H1 (cell line): ENCODE results near the gene CHD6. TPM values are rescaled to one million over a fixed set of nuclear protein-coding genes. Genes with fewer than 3 reads are reported as not detected.

Source experiments
- CTCF ChIA-PET: fragments of 300-600 bp; sonication (Branson Sonifier 250); formaldehyde crosslinking; loops from one replicate; lab custom pipeline; 2021; ENCODE audit not compliant: partially characterized antibody; lab: Charles Lee
- POLR2A ChIA-PET: fragments of 300-600 bp; sonication (Branson Sonifier 250); formaldehyde crosslinking; loops from one replicate; lab custom pipeline; 2021; ENCODE audit warnings: inconsistent platforms; ENCODE audit not compliant: partially characterized antibody; lab: Charles Lee
- DNase-seq, 2 experiments: peaks; one replicate each; pipeline versions ENCODE4 v3.0.0 to v3.0.0-alpha.2; 2010 to 2022; ENCODE audit warnings: low spot score in 2 of 2, low read depth in 1 of 2, mixed read lengths in 1 of 2
- FAIRE-seq: peaks from 2 replicates; lab custom pipeline; 2011; peaks lifted over from hg19 to GRCh38; lab: Jason Lieb, UNC
- H2AFZ ChIP-seq: 2 replicates; pipeline ENCODE4 v1.8.1; 2012; ENCODE audit warnings: low read length, inconsistent platforms
- H2AK5ac ChIP-seq: 2 replicates; pipeline ENCODE4 v1.6.1; 2013; ENCODE audit warnings: low read depth, low read length
- H2BK120ac ChIP-seq: replicated peaks from 2 replicates; pipeline ENCODE3; 2013; ENCODE audit warnings: low read depth, low read length, inconsistent platforms
- H2BK12ac ChIP-seq: 2 replicates; pipeline ENCODE4 v1.6.1; 2013; ENCODE audit warnings: low read depth, low read length
- H2BK15ac ChIP-seq: 2 replicates; pipeline ENCODE4 v1.6.1; 2013; ENCODE audit warnings: low read length
- H2BK20ac ChIP-seq: 2 replicates; pipeline ENCODE4 v1.6.1; 2013; ENCODE audit warnings: low read length
- H2BK5ac ChIP-seq: 2 replicates; pipeline ENCODE4 v1.6.1; 2013; ENCODE audit warnings: low read depth, low read length
- H3K14ac ChIP-seq: 2 replicates; pipeline ENCODE4 v1.6.1; 2013; ENCODE audit warnings: inconsistent platforms; ENCODE audit not compliant: insufficient read length
- H3K18ac ChIP-seq: 2 replicates; pipeline ENCODE4 v1.6.1; 2013; ENCODE audit warnings: low read length; ENCODE audit errors: extremely low read depth
- H3K23ac ChIP-seq: 2 replicates; pipeline ENCODE4 v1.6.1; 2013; ENCODE audit warnings: inconsistent platforms; ENCODE audit not compliant: insufficient read length
- H3K23me2 ChIP-seq: 2 replicates; pipeline ENCODE4 v1.6.1; 2013; ENCODE audit warnings: low read depth, low read length
- H3K27ac ChIP-seq: 2 replicates; pipeline ENCODE4 v1.6.1; 2011; ENCODE audit warnings: low read depth, low read length, inconsistent platforms
- H3K27me3 ChIP-seq, 4 experiments: replicated peaks in 1 of 4; 1 replicate in 1 of 4; 2 replicates in 3 of 4; pipeline versions ENCODE4 v1.6.1 to v1.8.1; 2011 to 2013; ENCODE audit warnings: low read length in 3 of 4, mild to moderate bottlenecking in 3 of 4, inconsistent platforms in 2 of 4, mixed read lengths in 2 of 4, moderate library complexity in 1 of 4; ENCODE audit not compliant: control insufficient read depth in 3 of 4, insufficient read depth in 3 of 4; ENCODE audit errors: extremely low read depth in 1 of 4
- H3K36me3 ChIP-seq, 4 experiments: 2 replicates each; pipeline versions ENCODE4 v1.6.1 to v1.8.1; 2011 to 2013; ENCODE audit warnings: mild to moderate bottlenecking in 4 of 4, low read length in 3 of 4, moderate library complexity in 2 of 4, control low read depth in 1 of 4, inconsistent platforms in 1 of 4; ENCODE audit not compliant: insufficient read depth in 4 of 4, control insufficient read depth in 2 of 4
- H3K4ac ChIP-seq: replicated peaks from 2 replicates; pipeline ENCODE3; 2013; ENCODE audit warnings: low read length, low read depth, mixed read lengths, inconsistent platforms; ENCODE audit not compliant: insufficient read length
- H3K4me1 ChIP-seq, 4 experiments: replicated peaks in 1 of 4; 1 replicate in 1 of 4; 2 replicates in 3 of 4; pipeline versions ENCODE4 v1.6.1 to v1.8.1; 2011 to 2013; ENCODE audit warnings: low read length in 3 of 4, inconsistent platforms in 2 of 4, mixed read lengths in 1 of 4; ENCODE audit not compliant: insufficient read depth in 4 of 4, control insufficient read depth in 3 of 4
- H3K4me2 ChIP-seq, 2 experiments: 2 replicates each; pipeline versions ENCODE4 v1.6.1 to v1.8.1; 2011 to 2013; ENCODE audit warnings: low read depth in 2 of 2, low read length in 2 of 2, control low read depth in 1 of 2, inconsistent platforms in 1 of 2, mild to moderate bottlenecking in 1 of 2; ENCODE audit not compliant: insufficient read depth in 1 of 2
- H3K4me3 ChIP-seq, 4 experiments: fragments of 200-600, 300-600 bp in 1 of 4; sonication (generic), shearing (Covaris generic), sonication (Bioruptor Twin) in 1 of 4; 2 replicates each; pipeline versions ENCODE4 v1.5.1 to v1.8.1; 2011 to 2016; ENCODE audit warnings: low read length in 4 of 4, low read depth in 3 of 4, control low read depth in 2 of 4, inconsistent platforms in 2 of 4, mild to moderate bottlenecking in 2 of 4, mixed read lengths in 1 of 4, moderate library complexity in 1 of 4; ENCODE audit not compliant: insufficient read depth in 2 of 4; ENCODE audit errors: extremely low read depth in 1 of 4
- H3K56ac ChIP-seq: replicated peaks from 2 replicates; pipeline ENCODE3; 2013; ENCODE audit warnings: low read depth, mild to moderate bottlenecking, mixed read lengths, low read length, inconsistent platforms; ENCODE audit not compliant: insufficient read length
- H3K79me1 ChIP-seq: 2 replicates; pipeline ENCODE4 v1.6.1; 2013; ENCODE audit warnings: low read depth, low read length, control low read depth
- H3K79me2 ChIP-seq, 2 experiments: 2 replicates each; pipeline versions ENCODE4 v1.6.1 to v1.8.1; 2012 to 2013; ENCODE audit warnings: low read length in 2 of 2, mild to moderate bottlenecking in 2 of 2, inconsistent platforms in 1 of 2; ENCODE audit not compliant: insufficient read depth in 2 of 2, control insufficient read depth in 1 of 2
- H3K9ac ChIP-seq, 4 experiments: replicated peaks in 1 of 4; 1 replicate in 1 of 4; 2 replicates in 3 of 4; pipeline versions ENCODE4 v1.6.1 to v1.8.1; 2011 to 2013; ENCODE audit warnings: low read depth in 3 of 4, low read length in 3 of 4, control low read depth in 2 of 4, mild to moderate bottlenecking in 2 of 4, moderate library complexity in 2 of 4, inconsistent platforms in 1 of 4; ENCODE audit errors: extremely low read depth in 1 of 4
- H3K9me3 ChIP-seq, 2 experiments: 2 replicates each; pipeline versions ENCODE4 v1.6.1 to v1.8.1; 2012 to 2013; ENCODE audit warnings: mild to moderate bottlenecking in 2 of 2, moderate library complexity in 2 of 2, control low read depth in 1 of 2, inconsistent platforms in 1 of 2, low read depth in 1 of 2, low read length in 1 of 2, mixed read lengths in 1 of 2; ENCODE audit not compliant: insufficient read depth in 2 of 2
- H4K20me1 ChIP-seq, 2 experiments: replicated peaks in 1 of 2; 2 replicates each; pipeline versions ENCODE3 to v1.8.1; 2011 to 2013; ENCODE audit warnings: inconsistent platforms in 2 of 2, low read length in 2 of 2, mild to moderate bottlenecking in 1 of 2; ENCODE audit not compliant: insufficient read depth in 2 of 2, control insufficient read depth in 1 of 2
- H4K5ac ChIP-seq: 2 replicates; pipeline ENCODE4 v1.6.1; 2013; ENCODE audit warnings: low read length, low read depth, mixed read lengths, inconsistent platforms; ENCODE audit not compliant: insufficient read length
- H4K8ac ChIP-seq: 2 replicates; pipeline ENCODE4 v1.8.0; 2013; ENCODE audit warnings: mild to moderate bottlenecking, moderate library complexity, low read length, inconsistent platforms; ENCODE audit not compliant: insufficient read depth; ENCODE audit errors: extremely low read depth
- H4K91ac ChIP-seq: replicated peaks from 2 replicates; pipeline ENCODE3; 2013; ENCODE audit warnings: low read length, mixed read lengths, inconsistent platforms; ENCODE audit not compliant: insufficient read length
- BCL11A ChIP-seq, 2 experiments: IDR thresholded peaks; one replicate each; pipeline ENCODE4 v1.6.1; 2011; ENCODE audit warnings: low read depth in 2 of 2, low read length in 2 of 2, mild to moderate bottlenecking in 2 of 2
- CEBPB ChIP-seq: IDR thresholded peaks from 2 replicates; pipeline ENCODE4 v1.6.1; 2012; ENCODE audit warnings: low read depth, low read length
- CHD2 ChIP-seq: IDR thresholded peaks from 2 replicates; pipeline ENCODE4 v1.6.1; 2012; ENCODE audit warnings: low read length, improper control_type of control experiment
- CREB1 ChIP-seq: IDR thresholded peaks from 2 replicates; pipeline ENCODE4 v1.6.1; 2012; ENCODE audit warnings: inconsistent platforms
- EGR1 ChIP-seq: IDR thresholded peaks from 2 replicates; pipeline ENCODE4 v1.6.1; 2011; ENCODE audit warnings: low read depth, low read length, borderline replicate concordance
- EP300 ChIP-seq, 2 experiments: IDR thresholded peaks; 1 replicate in 1 of 2; 2 replicates in 1 of 2; pipeline ENCODE4 v1.6.1; 2011 to 2012; ENCODE audit warnings: low read depth in 2 of 2, low read length in 2 of 2, mild to moderate bottlenecking in 2 of 2, borderline replicate concordance in 1 of 2, inconsistent platforms in 1 of 2, moderate library complexity in 1 of 2
- JUND ChIP-seq: IDR thresholded peaks from 2 replicates; pipeline ENCODE4 v1.6.1; 2011; ENCODE audit warnings: mild to moderate bottlenecking, improper control_type of control experiment, low read length
- MAFK ChIP-seq: IDR thresholded peaks from 2 replicates; pipeline ENCODE4 v1.6.1; 2012; ENCODE audit warnings: low read depth, mild to moderate bottlenecking, improper control_type of control experiment, low read length
- POU5F1 ChIP-seq: IDR thresholded peaks from 2 replicates; pipeline ENCODE4 v1.6.1; 2011; ENCODE audit warnings: low read depth, mild to moderate bottlenecking, low read length, moderate library complexity
- SIN3A ChIP-seq, 2 experiments: IDR thresholded peaks in 1 of 2; conservative IDR thresholded peaks in 1 of 2; 2 replicates each; pipeline ENCODE4 v1.6.1; 2011 to 2012; ENCODE audit warnings: low read length in 2 of 2, improper control_type of control experiment in 1 of 2, low read depth in 1 of 2, mild to moderate bottlenecking in 1 of 2
- SIRT6 ChIP-seq: IDR thresholded peaks from one replicate; pipeline ENCODE4 v1.7.1; 2012; ENCODE audit warnings: low read length, inconsistent platforms
- SP4 ChIP-seq: IDR thresholded peaks from 2 replicates; pipeline ENCODE4 v1.6.1; 2012; ENCODE audit warnings: low read length, inconsistent platforms
- SUZ12 ChIP-seq: fragments of 200-600 bp; sonication (generic); IDR thresholded peaks from 2 replicates; pipeline ENCODE4 v1.6.1; 2012; ENCODE audit warnings: mild to moderate bottlenecking, inconsistent platforms, low read length, moderate library complexity, mixed read lengths
- ZNF274 ChIP-seq: IDR thresholded peaks from 2 replicates; pipeline ENCODE4 v1.7.0; 2012; ENCODE audit warnings: low read length, borderline replicate concordance; ENCODE audit errors: extremely low read depth
- WGBS, 2 experiments: shearing (Covaris generic) in 1 of 2; methylation state at CpG; one replicate each; pipeline versions ENCODE4 v1.1.6 to v1.1.7; 2013 to 2015; ENCODE audit warnings: low lambda C conversion rate in 2 of 2, mixed read lengths in 2 of 2, inconsistent platforms in 1 of 2, low coverage in 1 of 2, missing lambda C conversion rate in 1 of 2; ENCODE audit not compliant: insufficient replicate concordance in 2 of 2, insufficient coverage in 1 of 2, insufficient read length in 1 of 2; ENCODE audit errors: extremely low coverage in 1 of 2, missing lambda C conversion rate in 1 of 2; 5-methylcytosine and 5-hydroxymethylcytosine counted together
- polyA plus RNA-seq, 7 experiments: library from polyadenylated mRNA; depleted of rRNA in 3 of 7; stranded (reverse) in 5 of 7; unstranded in 2 of 7; fragments of >200 nt in 5 of 7; fragments of 200-250 nt in 2 of 7; gene quantifications; 1 replicate in 5 of 7; 2 replicates in 1 of 7; 4 replicates in 1 of 7; pipeline versions ENCODE4 v1.2.1 to v1.2.3, GENCODE V29; 2011 to 2013; ENCODE audit warnings: missing spikeins in 2 of 7, mixed read lengths in 2 of 7
- total RNA-seq: library from RNA; stranded (reverse); fragmentation: NEBNext Ultra II Directional; extraction: Animal tissue kit (Norgen Biotek cat#: 25700); gene quantifications from 2 replicates; pipeline ENCODE4 v1.2.1, GENCODE V29; 2021

Gene CHD6
- total and polyA plus RNA-seq, 2 of the 8 experiments (the other 6 are each of a cell fraction or from before 2014, with no cell fraction given), result 11.1 to 62.9 TPM

DNA sequence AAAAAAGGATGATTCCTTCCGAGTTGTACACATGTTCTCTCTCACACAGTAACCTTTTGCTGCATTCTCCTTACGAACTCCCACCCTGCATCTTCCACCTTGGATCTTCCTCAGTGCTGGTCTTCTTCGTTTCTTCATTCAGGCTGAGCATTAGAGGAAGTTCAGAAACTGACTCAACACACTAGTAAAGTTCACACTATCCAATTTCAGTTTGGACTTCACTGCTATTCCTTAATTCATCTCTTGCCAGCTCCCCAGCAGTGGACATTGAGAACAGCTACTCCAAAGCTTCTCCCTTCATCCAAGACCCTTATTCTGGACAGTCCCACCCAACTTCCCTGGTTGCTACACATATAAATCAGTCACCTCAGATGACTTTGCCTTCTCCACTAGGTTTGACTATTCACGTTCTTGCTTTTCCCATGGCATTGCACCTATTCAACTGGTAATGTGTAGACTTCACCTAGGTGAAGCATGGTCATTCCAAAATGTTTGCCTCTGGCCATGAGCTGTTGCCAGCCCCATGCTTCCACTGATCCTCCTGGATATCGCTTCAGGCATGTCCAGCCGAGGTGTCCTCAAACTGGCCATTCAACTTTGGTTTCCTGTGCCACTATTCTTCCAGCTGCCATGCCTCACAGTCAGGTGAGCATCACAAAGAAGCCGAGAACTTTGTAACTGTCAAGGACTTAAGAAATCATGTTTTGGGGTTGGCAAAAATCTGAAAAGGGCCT lies 147.6 kb downstream of the CHD6 start:
- POLR2A ChIA-PET, result interaction anchor here (1.1 kb wide), 1 partner anchor 29 kb away, joined by 3 read pairs; no protein-coding TSS in a partner anchor
- Histone ChIP-seq H3K23me2 (no peaks in the 10 kb centered on the region; the same call in 1 of the 2 replicates), H3K36me3 (peaks cover 3 to 32% (median 10%) of the 10 kb centered on the region in 4 experiments; a peak in 7 of 8 replicates), H3K27ac (no peak overlapping the region), H3K79me2 (no peaks in the 10 kb centered on the region), H3K4me3 (no peak overlapping the region), H4K8ac (no peak overlapping the region), H2BK12ac (no peak overlapping the region), H2BK20ac (no peak overlapping the region), H3K79me1 (no peaks in the 10 kb centered on the region), H3K4ac (no peak overlapping the region), H3K18ac (no peak overlapping the region), H3K4me2 (no peak overlapping the region), H3K23ac (no peak overlapping the region), H4K20me1 (no peaks in the 10 kb centered on the region), H2BK5ac (no peak overlapping the region), H3K9me3 (no peaks in the 10 kb centered on the region), H2BK15ac (no peak overlapping the region), H2AK5ac (no peak overlapping the region), H3K56ac (no peak overlapping the region), H4K91ac (no peak overlapping the region), H3K9ac (no peak overlapping the region), H4K5ac (no peak overlapping the region), H3K14ac (no peak overlapping the region), H2BK120ac (no peak overlapping the region), H3K27me3 (no peaks in the 10 kb centered on the region), H3K4me1 (no peaks in the 10 kb centered on the region), H2AFZ (no peak overlapping the region)
- DNase-seq, result no peak
- CTCF ChIA-PET, result interaction anchor here (0.7 kb wide), 1 partner anchor 365 kb away, joined by 3 read pairs; no protein-coding TSS in a partner anchor
- FAIRE-seq, result no peak
- WGBS, 2 experiments, result 87% methylated on average over 7 of the region's 7 CpGs; no CpG with 5 or more reads in 1 of the 2 experiments
- TF ChIP-seq SIRT6 (no peak), JUND (no peak), SUZ12 (no peak), ZNF274 (no peak), MAFK (no peak), CREB1 (no peak), BCL11A (IDR thresholded peaks at IDR 0.05; ENCODE audit: low read depth in 2 of 2, low read length in 2 of 2) (no peak), EP300 (IDR thresholded peaks at IDR 0.05; ENCODE audit: borderline replicate concordance in 1 of 2, low read depth in 2 of 2, low read length in 2 of 2) (no peak), POU5F1 (no peak), CEBPB (no peak), CHD2 (no peak), EGR1 (no peak), SIN3A (conservative IDR thresholded peaks at IDR 0.05 in 1 of 2, IDR thresholded peaks at IDR 0.05 in 1 of 2; ENCODE audit: low read depth in 1 of 2, low read length in 2 of 2) (no peak), SP4 (no peak)
